Muscle of leg (tissue), 11 donors: ENCODE results near the gene KCNMA1. TPM values are rescaled to one million over a fixed set of nuclear protein-coding genes. Genes with fewer than 3 reads are reported as not detected.

ENCODE experiments used
- DNase-seq: peaks from one replicate; pipeline ENCODE4 v3.0.0; 2013
- H3K27ac ChIP-seq: one replicate; pipeline ENCODE4 v1.5.1; 2013; ENCODE audit warnings: mild to moderate bottlenecking, low read length, control low read depth
- H3K27me3 ChIP-seq: one replicate; pipeline ENCODE4 v1.6.1; 2013; ENCODE audit warnings: low read length; ENCODE audit not compliant: control insufficient read depth, insufficient read depth
- H3K36me3 ChIP-seq: one replicate; pipeline ENCODE4 v1.6.1; 2013; ENCODE audit warnings: low read length; ENCODE audit not compliant: control insufficient read depth, insufficient read depth
- H3K4me1 ChIP-seq: one replicate; pipeline ENCODE4 v1.6.1; 2013; ENCODE audit warnings: low read length; ENCODE audit not compliant: control insufficient read depth, insufficient read depth
- H3K4me3 ChIP-seq: one replicate; pipeline ENCODE4 v1.5.1; 2013; ENCODE audit warnings: low read length, control low read depth
- H3K9me3 ChIP-seq: replicated peaks from 2 replicates; pipeline ENCODE4 v1.6.1; 2013; ENCODE audit warnings: low read depth, low read length; ENCODE audit not compliant: control insufficient read depth
- WGBS: methylation state at CpG from one replicate; pipeline ENCODE4 v1.1.5; 2013; ENCODE audit warnings: missing lambda C conversion rate; ENCODE audit not compliant: insufficient coverage; 5-methylcytosine and 5-hydroxymethylcytosine counted together
- polyA plus RNA-seq, 8 donors: library from polyadenylated mRNA; unstranded; fragments of 120-200 nt; gene quantifications; one replicate each; pipeline versions ENCODE4 v1.2.1 to v1.2.3, GENCODE V29; 2013; ENCODE audit warnings: inconsistent platforms in 1 of 8, low replicate concordance in 1 of 8; ENCODE audit not compliant: insufficient read length in 8 of 8, insufficient read depth in 1 of 8
- total RNA-seq: library from RNA; stranded (reverse); fragments of 120-200 nt; gene quantifications from one replicate; pipeline ENCODE4 v1.2.4, GENCODE V29; 2013

KCNMA1 gene
- total and polyA plus RNA-seq, 9 donors: 12.7 to 23.3 (median 18.2) TPM

DNA sequence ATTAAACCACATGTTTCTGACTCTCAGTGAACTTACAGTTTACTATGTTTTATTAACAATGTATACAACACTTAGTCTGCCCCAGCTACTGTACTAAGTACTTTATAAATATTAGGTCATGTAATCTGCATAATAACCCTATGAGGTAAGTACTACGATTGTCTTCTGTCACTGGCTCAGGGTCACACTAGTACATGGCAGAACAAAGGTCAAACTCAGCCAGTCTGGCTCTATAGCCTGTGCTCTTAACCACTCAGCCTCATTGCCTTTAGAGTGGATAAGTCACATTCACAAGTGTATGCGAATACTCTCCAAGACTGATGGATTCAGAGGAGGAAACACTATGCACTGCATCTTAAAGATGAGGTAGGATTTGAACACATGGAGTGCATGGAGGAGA, 252.3 kb downstream of the KCNMA1 start:
- WGBS: 100% methylated on average over 2 of the region's 2 CpGs

DNA sequence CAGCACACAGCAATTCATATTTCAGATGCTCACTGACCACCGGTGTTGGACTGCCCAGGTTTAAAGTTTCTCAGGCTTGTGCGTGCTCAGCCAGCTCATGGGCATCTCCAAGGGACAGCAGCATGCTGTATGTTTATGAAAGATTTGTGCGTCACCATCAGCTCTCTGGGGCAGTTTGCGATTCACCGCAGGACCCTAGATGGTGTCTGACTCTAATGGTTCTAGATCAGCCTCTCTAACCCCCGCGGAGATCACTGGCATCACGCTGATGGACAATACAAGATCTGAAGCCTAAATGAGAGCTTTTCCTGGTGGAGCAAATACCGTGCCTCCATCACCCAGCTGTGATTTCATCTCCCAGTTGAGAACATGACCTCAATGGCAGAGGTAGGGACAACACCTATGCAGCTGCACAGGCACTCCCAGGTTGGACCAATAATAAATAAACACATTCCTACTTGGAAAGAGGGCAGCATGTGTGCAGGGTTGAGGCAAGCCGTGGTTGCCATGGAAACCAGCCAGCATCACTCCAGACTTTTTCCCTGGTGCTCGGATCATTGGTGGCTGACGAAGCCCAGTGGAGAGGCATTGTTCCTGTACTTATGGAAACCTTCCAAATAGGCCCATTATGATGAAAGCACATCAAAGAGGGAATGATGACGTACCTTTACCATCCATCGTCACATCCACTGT, 253.6 kb downstream of the KCNMA1 start:
- no peak for DNase-seq
- H3K4me1 ChIP-seq: peaks cover 3% of the 10 kb centered on the region
- H3K36me3 ChIP-seq: no peaks in the 10 kb centered on the region
- no peak overlapping the region for H3K27ac ChIP-seq
- H3K9me3 ChIP-seq: no peaks in the 10 kb centered on the region
- no peak overlapping the region for H3K4me3 ChIP-seq
- H3K27me3 ChIP-seq: no peaks in the 10 kb centered on the region
- WGBS: 81% methylated on average over 9 of the region's 14 CpGs

More for the DNA sequence above, 252.3 kb downstream of the KCNMA1 start:
- DNase-seq: no peak
- Histone ChIP-seq H3K36me3 (no peaks in the 10 kb centered on the region), H3K4me1 (peaks cover 8% of the 10 kb centered on the region), H3K4me3 (no peak overlapping the region), H3K27ac (no peak overlapping the region), H3K9me3 (no peaks in the 10 kb centered on the region), H3K27me3 (no peaks in the 10 kb centered on the region)

DNA sequence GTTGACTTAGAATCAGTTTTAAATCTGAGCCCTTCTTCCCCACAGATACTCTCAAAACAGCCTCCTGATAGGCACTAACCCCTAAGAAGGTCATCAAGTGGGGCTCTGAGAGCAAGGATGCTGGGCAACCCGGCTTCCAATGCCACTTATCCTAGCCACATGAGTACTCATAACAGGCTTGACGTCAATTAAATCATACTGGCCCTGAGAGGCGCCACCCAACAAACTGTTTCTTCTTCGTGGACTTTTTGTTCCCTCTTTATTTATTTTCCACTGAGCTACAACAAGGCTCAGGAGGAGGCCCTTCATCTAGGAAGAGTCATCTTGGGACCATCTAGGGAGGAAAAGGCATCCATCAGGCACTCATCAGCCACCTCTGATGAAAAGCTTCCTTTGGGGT, 255.9 kb downstream of the KCNMA1 start:
- Histone ChIP-seq H3K9me3 (no peaks in the 10 kb centered on the region), H3K27ac (no peak overlapping the region), H3K27me3 (no peaks in the 10 kb centered on the region), H3K4me1 (no peaks in the 10 kb centered on the region), H3K4me3 (no peak overlapping the region), H3K36me3 (no peaks in the 10 kb centered on the region)
- no peak for DNase-seq
- no CpG with 5 or more reads among the region's 4 CpGs for WGBS

DNA sequence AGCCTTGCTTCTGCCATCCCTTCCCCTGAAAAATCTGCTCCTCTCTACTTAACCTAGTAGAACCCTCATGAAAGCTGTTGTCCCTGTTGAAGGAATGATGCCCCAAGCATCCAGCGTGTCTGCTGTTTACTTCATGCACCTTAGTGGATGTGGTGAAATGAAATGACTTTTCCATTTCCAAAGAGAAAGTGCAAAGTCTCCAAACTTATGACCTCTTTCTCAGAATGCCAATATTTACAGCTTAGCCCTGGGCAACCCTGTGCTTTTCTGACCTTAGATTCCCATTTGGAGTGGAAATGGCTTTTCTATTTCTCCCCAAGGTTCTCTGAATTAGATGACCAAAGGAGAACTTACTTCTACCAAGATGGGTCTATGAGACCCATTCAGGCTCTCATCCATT, 256.9 kb downstream of the KCNMA1 start:
- no peaks in the 10 kb centered on the region for H3K36me3 ChIP-seq
- no peaks in the 10 kb centered on the region for H3K9me3 ChIP-seq
- no peak overlapping the region for H3K27ac ChIP-seq
- no CpG with 5 or more reads among the region's 1 CpG for WGBS
- H3K4me1 ChIP-seq: no peaks in the 10 kb centered on the region
- H3K4me3 ChIP-seq: no peak overlapping the region
- no peaks in the 10 kb centered on the region for H3K27me3 ChIP-seq
- no peak for DNase-seq

DNA sequence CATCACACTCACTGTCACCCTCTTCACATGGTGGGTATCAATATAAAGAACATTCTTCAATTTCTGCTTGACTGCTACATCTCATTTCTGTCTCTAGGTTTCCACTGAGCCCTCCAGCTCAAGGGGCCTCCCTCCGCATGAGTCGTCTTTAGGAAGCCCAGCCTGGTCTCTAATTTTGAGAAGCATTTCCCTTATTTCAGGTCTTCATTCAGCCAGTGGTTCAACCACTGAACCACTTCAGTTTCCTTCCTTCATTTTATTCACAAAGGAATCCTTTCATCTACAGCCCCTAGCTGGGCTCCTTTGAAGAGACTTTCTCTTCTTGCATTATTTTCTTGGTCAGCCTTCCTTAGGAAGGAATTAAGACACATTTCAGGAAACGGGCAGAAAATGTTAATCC, 257.4 kb downstream of the KCNMA1 start:
- no peaks in the 10 kb centered on the region for H3K27me3 ChIP-seq
- 73% methylated on average over 3 of the region's 3 CpGs for WGBS

DNA sequence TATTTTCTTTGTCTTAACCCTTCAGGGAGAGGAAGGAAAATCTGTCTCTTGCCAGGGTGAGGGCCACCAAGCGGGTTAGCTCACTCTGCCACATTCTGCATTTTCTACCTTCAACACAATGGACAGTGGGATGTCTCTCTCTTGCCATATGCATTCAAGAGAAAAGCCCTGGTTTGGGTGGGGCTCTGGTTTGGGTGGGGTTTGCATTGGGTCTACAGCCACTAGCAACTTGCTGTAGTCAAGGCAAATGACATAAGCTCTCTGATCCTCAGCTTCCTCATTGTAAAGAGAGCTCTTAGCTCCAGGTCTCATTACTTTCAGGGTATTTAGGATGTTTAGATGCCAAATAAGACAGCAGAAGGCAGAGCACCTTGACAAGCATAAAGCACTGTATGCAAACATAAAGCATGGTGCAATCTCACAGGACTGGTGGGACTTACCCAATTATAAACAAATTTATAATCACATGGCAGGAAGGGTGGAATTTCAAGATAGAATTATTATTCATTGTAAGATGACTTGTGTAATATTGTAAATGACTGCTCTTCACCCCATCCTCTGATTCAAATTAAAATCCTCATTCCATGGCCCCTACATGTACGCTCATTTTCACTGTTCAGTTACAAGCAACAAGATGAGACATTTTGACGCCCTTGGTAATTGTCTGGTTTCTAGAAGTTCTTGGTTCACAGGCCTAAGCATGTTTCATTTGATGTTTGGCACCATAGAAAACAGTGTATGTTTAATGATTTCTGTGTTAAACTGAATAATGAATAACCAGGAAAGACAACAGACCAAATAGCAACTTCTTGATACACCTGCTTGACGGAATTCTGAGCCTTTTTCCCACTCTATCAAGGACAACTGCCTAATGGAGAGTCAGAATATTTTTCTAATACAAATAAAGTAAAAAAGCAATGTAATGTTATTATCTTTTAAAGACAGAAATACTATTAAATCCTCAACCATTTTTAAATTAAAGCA, 258.9 kb downstream of the KCNMA1 start:
- no peak overlapping the region for H3K4me3 ChIP-seq
- H3K27ac ChIP-seq: no peak overlapping the region
- no peaks in the 10 kb centered on the region for H3K9me3 ChIP-seq
- WGBS: no CpG with 5 or more reads among the region's 4 CpGs
- H3K27me3 ChIP-seq: no peaks in the 10 kb centered on the region
- H3K4me1 ChIP-seq: no peaks in the 10 kb centered on the region
- H3K36me3 ChIP-seq: no peaks in the 10 kb centered on the region
- no peak for DNase-seq

More for the DNA sequence above, 257.4 kb downstream of the KCNMA1 start:
- Histone ChIP-seq H3K36me3 (no peaks in the 10 kb centered on the region), H3K27ac (no peak overlapping the region), H3K4me3 (no peak overlapping the region), H3K9me3 (no peaks in the 10 kb centered on the region), H3K4me1 (no peaks in the 10 kb centered on the region)
- DNase-seq: no peak

DNA sequence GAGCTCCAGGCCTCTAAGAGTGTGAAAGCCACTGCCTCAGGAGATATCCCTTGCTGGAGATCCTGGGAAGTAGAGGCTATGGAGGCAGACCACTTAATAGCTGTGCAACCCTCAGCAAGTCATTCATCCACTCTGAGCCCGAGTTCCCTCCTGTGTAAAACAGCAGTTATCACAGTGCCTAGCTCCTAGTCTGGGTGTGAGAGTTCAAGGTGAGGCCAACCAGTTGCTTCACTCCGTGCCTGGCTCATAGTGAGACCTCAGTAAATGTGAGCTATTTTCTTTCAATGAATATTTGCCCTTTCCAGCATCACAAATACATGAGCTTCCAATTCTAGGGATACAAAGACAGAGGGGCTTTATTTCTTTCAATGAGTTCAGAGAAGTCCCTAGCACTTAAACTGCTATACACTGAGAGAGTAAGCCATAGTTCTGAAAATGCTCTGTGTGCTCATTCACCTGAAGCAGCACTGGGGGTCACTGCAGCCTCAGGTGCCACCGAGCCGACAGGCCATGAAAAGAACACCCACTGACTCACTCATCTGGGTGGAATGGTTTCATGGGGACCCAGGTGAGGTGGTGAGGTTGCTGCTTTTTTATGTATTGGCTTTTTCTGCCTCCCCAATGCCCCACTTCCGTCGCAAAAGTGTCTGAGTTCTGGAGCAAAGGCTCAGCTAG, 259.8 kb downstream of the KCNMA1 start:
- no CpG with 5 or more reads among the region's 6 CpGs for WGBS

DNA sequence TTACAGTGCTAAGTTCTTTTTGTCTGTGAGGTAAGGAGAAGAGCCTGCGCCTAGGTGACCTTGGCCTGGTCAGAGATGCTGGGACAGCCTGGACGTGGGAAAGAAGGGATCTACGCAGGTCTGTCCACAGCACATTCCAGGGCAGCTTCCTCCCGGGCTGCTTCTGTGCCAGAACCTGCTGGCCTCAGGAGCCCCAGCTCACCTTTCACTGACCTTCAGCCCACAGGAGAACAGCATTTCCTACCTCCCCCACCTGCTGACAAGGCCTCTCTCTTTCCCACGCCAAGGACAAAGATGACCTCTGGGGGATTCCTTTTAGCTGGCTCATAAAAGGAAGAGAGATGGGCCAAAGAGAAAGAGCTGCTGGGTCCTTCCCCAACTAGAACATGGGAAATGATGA, 260.6 kb downstream of the KCNMA1 start:
- Histone ChIP-seq H3K36me3 (no peaks in the 10 kb centered on the region), H3K9me3 (no peaks in the 10 kb centered on the region), H3K27ac (no peak overlapping the region), H3K4me3 (no peak overlapping the region), H3K4me1 (no peaks in the 10 kb centered on the region), H3K27me3 (no peaks in the 10 kb centered on the region)
- WGBS: 55% methylated on average over 4 of the region's 5 CpGs
- no peak for DNase-seq

More for the DNA sequence above, 259.8 kb downstream of the KCNMA1 start:
- Histone ChIP-seq H3K27ac (no peak overlapping the region), H3K27me3 (no peaks in the 10 kb centered on the region), H3K9me3 (no peaks in the 10 kb centered on the region), H3K4me3 (no peak overlapping the region), H3K36me3 (no peaks in the 10 kb centered on the region), H3K4me1 (no peaks in the 10 kb centered on the region)
- no peak for DNase-seq

DNA sequence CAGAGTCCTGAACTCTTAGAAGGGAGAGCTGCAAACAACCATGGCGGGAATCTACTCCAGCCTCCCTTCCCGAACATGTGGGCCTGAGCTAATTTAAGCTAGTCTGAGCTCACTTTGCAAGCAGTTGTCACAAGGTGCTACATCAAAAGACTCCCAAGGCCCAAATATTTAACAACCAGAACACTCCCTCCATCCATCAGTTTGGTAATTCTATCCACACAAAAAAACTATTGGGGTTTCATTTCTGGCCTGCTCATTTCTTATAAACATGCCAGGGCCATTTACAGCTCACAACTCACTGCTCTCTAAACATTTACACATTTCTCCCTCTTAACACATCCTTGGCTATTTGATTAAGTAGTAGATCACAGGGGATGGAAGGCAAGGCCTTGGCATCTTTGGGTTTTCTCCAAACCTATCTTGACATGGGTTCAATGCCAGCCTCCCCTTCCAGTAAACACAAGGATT, 263.4 kb downstream of the KCNMA1 start:
- peaks cover under 1% of the 10 kb centered on the region for H3K9me3 ChIP-seq
- H3K4me1 ChIP-seq: no peaks in the 10 kb centered on the region
- H3K27me3 ChIP-seq: no peaks in the 10 kb centered on the region
- no peaks in the 10 kb centered on the region for H3K36me3 ChIP-seq
- DNase-seq: no peak
- WGBS: 69% methylated on average over 2 of the region's 2 CpGs
- no peak overlapping the region for H3K27ac ChIP-seq
- H3K4me3 ChIP-seq: no peak overlapping the region
